ENCODE results near the gene DGLUCY. TPM values are rescaled to one million over a fixed set of nuclear protein-coding genes. Genes with fewer than 3 reads are reported as not detected.

The DGLUCY gene
- total RNA-seq, 1 donor from 2014 or later = 20.0 TPM

- FAIRE-seq = no peak
- no peak for DNase-seq (ENCODE audit: low read depth)
- TF ChIP-seq CTCF (IDR thresholded peaks at IDR 0.05; ENCODE audit: insufficient read depth, low read depth, low read length) (no peak), EZH2 (IDR thresholded peaks at IDR 0.05; ENCODE audit: insufficient read depth, low read length) (no peak)
- H3K27me3 ChIP-seq (ENCODE audit: insufficient read depth, low read length) = no peaks in the 10 kb centered on the region
- H3K36me3 ChIP-seq (ENCODE audit: insufficient read depth, low read length) = no peaks in the 10 kb centered on the region
- no peaks in the 10 kb centered on the region for H3K4me1 Mint-ChIP-seq (ENCODE audit: low read depth, unreplicated experiment)
- no peaks in the 10 kb centered on the region for H3K9me3 ChIP-seq (ENCODE audit: insufficient read depth, low read depth, low read length)
- H3K9ac ChIP-seq (ENCODE audit: low read length) = no peak overlapping the region
- no peak overlapping the region for H3K4me3 Mint-ChIP-seq (ENCODE audit: unreplicated experiment)
- H3K27ac ChIP-seq (ENCODE audit: low read depth, low read length) = no peak overlapping the region
- H3K79me2 ChIP-seq (ENCODE audit: insufficient read depth, low read length) = no peaks in the 10 kb centered on the region
- H3K27me3 Mint-ChIP-seq (ENCODE audit: low read depth, unreplicated experiment) = no peaks in the 10 kb centered on the region
- H3K4me1 ChIP-seq (ENCODE audit: insufficient read depth, low read length) = no peaks in the 10 kb centered on the region
- no peaks in the 10 kb centered on the region for H4K20me1 ChIP-seq (ENCODE audit: insufficient read depth, low read length)
- no peak overlapping the region for H3K27ac Mint-ChIP-seq (ENCODE audit: unreplicated experiment)
- H3K36me3 Mint-ChIP-seq (ENCODE audit: low read depth, unreplicated experiment) = peaks cover 16% of the 10 kb centered on the region
- H3K9me3 Mint-ChIP-seq (ENCODE audit: unreplicated experiment) = no peaks in the 10 kb centered on the region
- no peak overlapping the region for H3K4me2 ChIP-seq (ENCODE audit: low read length)
- no peak overlapping the region for H2AFZ ChIP-seq (ENCODE audit: low read depth, low read length)
- no peak overlapping the region for H3K4me3 ChIP-seq (ENCODE audit: insufficient read depth, low read depth, low read length)
These were observed 70.7 kb downstream of the DGLUCY start for GRCh38 chr14:91184559-91184958.

- no peak overlapping the region for H3K4me3 ChIP-seq (ENCODE audit: insufficient read depth, low read depth, low read length)
- Mint-ChIP-seq H3K4me3 (ENCODE audit: unreplicated experiment) (no peak overlapping the region), H3K4me1 (ENCODE audit: low read depth, unreplicated experiment) (no peaks in the 10 kb centered on the region), H3K9me3 (ENCODE audit: unreplicated experiment) (no peaks in the 10 kb centered on the region), H3K27ac (ENCODE audit: unreplicated experiment) (no peak overlapping the region), H3K27me3 (ENCODE audit: low read depth, unreplicated experiment) (peaks cover 4% of the 10 kb centered on the region), H3K36me3 (ENCODE audit: low read depth, unreplicated experiment) (peaks cover 23% of the 10 kb centered on the region)
- no peak overlapping the region for H2AFZ ChIP-seq (ENCODE audit: low read depth, low read length)
- FAIRE-seq (no peak), DNase-seq (ENCODE audit: low read depth) (no peak)
- H3K4me1 ChIP-seq (ENCODE audit: insufficient read depth, low read length) = no peaks in the 10 kb centered on the region
- H3K9me3 ChIP-seq (ENCODE audit: insufficient read depth, low read depth, low read length) = no peaks in the 10 kb centered on the region
- no peaks in the 10 kb centered on the region for H4K20me1 ChIP-seq (ENCODE audit: insufficient read depth, low read length)
- no peaks in the 10 kb centered on the region for H3K27me3 ChIP-seq (ENCODE audit: insufficient read depth, low read length)
- H3K9ac ChIP-seq (ENCODE audit: low read length) = no peak overlapping the region
- no peak overlapping the region for H3K4me2 ChIP-seq (ENCODE audit: low read length)
- no peaks in the 10 kb centered on the region for H3K79me2 ChIP-seq (ENCODE audit: insufficient read depth, low read length)
- H3K36me3 ChIP-seq (ENCODE audit: insufficient read depth, low read length) = no peaks in the 10 kb centered on the region
- H3K27ac ChIP-seq (ENCODE audit: low read depth, low read length) = no peak overlapping the region
- TF ChIP-seq EZH2 (IDR thresholded peaks at IDR 0.05; ENCODE audit: insufficient read depth, low read length) = no peak
- TF ChIP-seq CTCF (IDR thresholded peaks at IDR 0.05; ENCODE audit: insufficient read depth, low read depth, low read length) = no peak
These were observed 71.8 kb downstream of the DGLUCY start for GRCh38 chr14:91185721-91186120.

- peaks cover 4% of the 10 kb centered on the region for H3K27me3 Mint-ChIP-seq (ENCODE audit: low read depth, unreplicated experiment)
- H3K9ac ChIP-seq (ENCODE audit: low read length) = no peak overlapping the region
- H3K27ac ChIP-seq (ENCODE audit: low read depth, low read length) = no peak overlapping the region
- H3K27ac Mint-ChIP-seq (ENCODE audit: unreplicated experiment) = no peak overlapping the region
- H3K4me3 ChIP-seq (ENCODE audit: insufficient read depth, low read depth, low read length) = no peak overlapping the region
- DNase-seq (ENCODE audit: low read depth) (no peak), FAIRE-seq (no peak)
- H3K4me1 Mint-ChIP-seq (ENCODE audit: low read depth, unreplicated experiment) = no peaks in the 10 kb centered on the region
- no peaks in the 10 kb centered on the region for H3K27me3 ChIP-seq (ENCODE audit: insufficient read depth, low read length)
- H3K9me3 ChIP-seq (ENCODE audit: insufficient read depth, low read depth, low read length) = no peaks in the 10 kb centered on the region
- no peaks in the 10 kb centered on the region for H3K79me2 ChIP-seq (ENCODE audit: insufficient read depth, low read length)
- no peaks in the 10 kb centered on the region for H4K20me1 ChIP-seq (ENCODE audit: insufficient read depth, low read length)
- peaks cover 27% of the 10 kb centered on the region for H3K36me3 Mint-ChIP-seq (ENCODE audit: low read depth, unreplicated experiment)
- H3K4me3 Mint-ChIP-seq (ENCODE audit: unreplicated experiment) = no peak overlapping the region
- no peak overlapping the region for H2AFZ ChIP-seq (ENCODE audit: low read depth, low read length)
- H3K4me1 ChIP-seq (ENCODE audit: insufficient read depth, low read length) = no peaks in the 10 kb centered on the region
- H3K4me2 ChIP-seq (ENCODE audit: low read length) = no peak overlapping the region
- no peaks in the 10 kb centered on the region for H3K9me3 Mint-ChIP-seq (ENCODE audit: unreplicated experiment)
- no peak for TF ChIP-seq EZH2 (IDR thresholded peaks at IDR 0.05; ENCODE audit: insufficient read depth, low read length)
- no peak for TF ChIP-seq CTCF (IDR thresholded peaks at IDR 0.05; ENCODE audit: insufficient read depth, low read depth, low read length)
- H3K36me3 ChIP-seq (ENCODE audit: insufficient read depth, low read length) = no peaks in the 10 kb centered on the region
These were observed 72.7 kb downstream of the DGLUCY start for GRCh38 chr14:91186515-91187066.
